H1 (cell line): Measurements from ENCODE around the gene SURF2. TPM values are rescaled to one million over a fixed set of nuclear protein-coding genes. Genes with fewer than 3 reads are reported as not detected.

Experiments used
- CTCF ChIP-seq, 3 experiments: IDR thresholded peaks; 1 replicate in 2 of 3; 2 replicates in 1 of 3; pipeline versions ENCODE4 v1.5.1 to v1.6.1; 2011; ENCODE audit warnings: low read length in 3 of 3, mild to moderate bottlenecking in 3 of 3, inconsistent platforms in 2 of 3, low read depth in 1 of 3, moderate library complexity in 1 of 3; ENCODE audit not compliant: insufficient read depth in 1 of 3; ENCODE audit errors: control extremely low read depth in 1 of 3
- SIN3A ChIP-seq, 2 experiments: IDR thresholded peaks in 1 of 2; conservative IDR thresholded peaks in 1 of 2; 2 replicates each; pipeline ENCODE4 v1.6.1; 2011 to 2012; ENCODE audit warnings: low read length in 2 of 2, improper control_type of control experiment in 1 of 2, low read depth in 1 of 2, mild to moderate bottlenecking in 1 of 2
- polyA plus RNA-seq, 7 experiments: library from polyadenylated mRNA; depleted of rRNA in 3 of 7; stranded (reverse) in 5 of 7; unstranded in 2 of 7; fragments of >200 nt in 5 of 7; fragments of 200-250 nt in 2 of 7; gene quantifications; 1 replicate in 5 of 7; 2 replicates in 1 of 7; 4 replicates in 1 of 7; pipeline versions ENCODE4 v1.2.1 to v1.2.3, GENCODE V29; 2011 to 2013; ENCODE audit warnings: missing spikeins in 2 of 7, mixed read lengths in 2 of 7
- total RNA-seq: library from RNA; stranded (reverse); fragmentation: NEBNext Ultra II Directional; extraction: Animal tissue kit (Norgen Biotek cat#: 25700); gene quantifications from 2 replicates; pipeline ENCODE4 v1.2.1, GENCODE V29; 2021

SURF2 gene
- total and polyA plus RNA-seq, 2 of the 8 experiments (the other 6 are each of a cell fraction or from before 2014, with no cell fraction given): 36.6 to 37.7 TPM

GRCh38 chr9:133351908-133352634 is 4.3 kb upstream of the SURF2 start (continued):
- TF ChIP-seq CTCF (IDR thresholded peaks at IDR 0.05; ENCODE audit: control extremely low read depth in 1 of 3, insufficient read depth in 1 of 3, low read depth in 1 of 3, low read length in 3 of 3) (peak in 2 of 3 experiments; percentile 77 to 96; a peak in 3 of 4 replicates), SIN3A (conservative IDR thresholded peaks at IDR 0.05 in 1 of 2, IDR thresholded peaks at IDR 0.05 in 1 of 2; ENCODE audit: low read depth in 1 of 2, low read length in 2 of 2) (peak; percentile 71 to 86; a peak in 1 of 4 replicates)
